GM19395 (cell line): ENCODE data around the gene RNF166.
A peak's percentile ranks its signal among the peaks of the same experiment; 100 is the strongest.
"Not testable (repeated sequence)": the region's sequence is repeated elsewhere in the genome, so short reads cannot be mapped to it uniquely, and the experiment has no call there.

Source experiments
- ATAC-seq: cut with Tn5 transposase; IDR thresholded peaks from one replicate; pipeline ENCODE4 v1.9.1; 2021; ENCODE audit warnings: mild to moderate bottlenecking, moderate library complexity; ENCODE audit not compliant: unreplicated experiment

RNF166 gene

GRCh38 chr16:88678224-88678979, 27.8 kb downstream of the RNF166 start:
- ATAC-seq = no peak

- no peak for ATAC-seq
Observed at GRCh38 chr16:88677721-88678120, 28.5 kb downstream of the RNF166 start.

- ATAC-seq = no peak
Observed at GRCh38 chr16:88676502-88677242, 29.5 kb downstream of the RNF166 start.

- ATAC-seq = no peak
Observed at GRCh38 chr16:88673716-88674379, 32.4 kb downstream of the RNF166 start.

- no peak for ATAC-seq
Observed at GRCh38 chr16:88672776-88673175, 33.4 kb downstream of the RNF166 start.

- no peak for ATAC-seq
Observed at GRCh38 chr16:88671806-88672205, 34.4 kb downstream of the RNF166 start.

GRCh38 chr16:88669980-88670379, 36.2 kb downstream of the RNF166 start:
- ATAC-seq = no peak

- not testable (repeated sequence) for ATAC-seq
Observed at GRCh38 chr16:88669493-88669892, 36.7 kb downstream of the RNF166 start.

GRCh38 chr16:88667461-88667860, 38.7 kb downstream of the RNF166 start:
- no peak for ATAC-seq

- no peak for ATAC-seq
Observed at GRCh38 chr16:88665570-88665969, 40.6 kb downstream of the RNF166 start.

GRCh38 chr16:88665148-88665547, 41.1 kb downstream of the RNF166 start:
- no peak for ATAC-seq

GRCh38 chr16:88662843-88663606, 43.2 kb downstream of the RNF166 start, which contains the start of gene MVD:
MVD (minus strand) TSS chr16:88663091; CDS start chr16:88663080, 11 bp downstream.
- peak; percentile 93 for ATAC-seq

GRCh38 chr16:88662222-88662842, 43.9 kb downstream of the RNF166 start:
- no peak for ATAC-seq

GRCh38 chr16:88661468-88661867, 44.7 kb downstream of the RNF166 start:
- ATAC-seq = no peak

GRCh38 chr16:88659160-88659559, 47.0 kb downstream of the RNF166 start:
- no peak for ATAC-seq

- no peak for ATAC-seq
Observed at GRCh38 chr16:88658714-88659113, 47.5 kb downstream of the RNF166 start.

- ATAC-seq = no peak
Observed at GRCh38 chr16:88657371-88657770, 48.8 kb downstream of the RNF166 start.

GRCh38 chr16:88656291-88656980, 49.8 kb downstream of the RNF166 start:
- ATAC-seq = no peak

- no peak for ATAC-seq
Observed at GRCh38 chr16:88655733-88656281, 50.4 kb downstream of the RNF166 start.
